HG03558 (cell line): ENCODE data around the gene RACK1.
"Not testable (repeated sequence)": the region's sequence is repeated elsewhere in the genome, so short reads cannot be mapped to it uniquely, and the experiment has no call there.

Experiments used
- ATAC-seq: cut with Tn5 transposase; IDR thresholded peaks from one replicate; pipeline ENCODE4 v1.9.1; 2021; ENCODE audit warnings: moderate number of reproducible peaks; ENCODE audit not compliant: unreplicated experiment; ENCODE audit errors: extremely low read depth

RACK1 gene

GRCh38 chr5:181217111-181217802, 26.4 kb downstream of the RACK1 start:
- no peak for ATAC-seq

GRCh38 chr5:181215997-181216989, 27.4 kb downstream of the RACK1 start:
- ATAC-seq, result no peak

- ATAC-seq, result not testable (repeated sequence)
Observed at GRCh38 chr5:181214249-181214648, 29.5 kb downstream of the RACK1 start.

GRCh38 chr5:181212934-181213333, 30.8 kb downstream of the RACK1 start:
- ATAC-seq, result no peak

GRCh38 chr5:181212080-181212479, 31.6 kb downstream of the RACK1 start:
- ATAC-seq, result no peak

- no peak for ATAC-seq
Observed at GRCh38 chr5:181211208-181211607, 32.5 kb downstream of the RACK1 start.

GRCh38 chr5:181210698-181211097, 33.0 kb downstream of the RACK1 start:
- ATAC-seq, result not testable (repeated sequence)

- ATAC-seq, result not testable (repeated sequence)
Observed at GRCh38 chr5:181210148-181210547, 33.6 kb downstream of the RACK1 start.

GRCh38 chr5:181209006-181209405, 34.7 kb downstream of the RACK1 start:
- ATAC-seq, result not testable (repeated sequence)

GRCh38 chr5:181207960-181208253, 35.8 kb downstream of the RACK1 start:
- no peak for ATAC-seq

GRCh38 chr5:181207214-181207959, 36.3 kb downstream of the RACK1 start:
- ATAC-seq, result peak; percentile 33

- ATAC-seq, result no peak
Observed at GRCh38 chr5:181205761-181206649, 37.7 kb downstream of the RACK1 start.

- ATAC-seq, result no peak
Observed at GRCh38 chr5:181204826-181205760, 38.6 kb downstream of the RACK1 start, which contains the start of gene TRIM7. Gene TRIM7, minus strand, starts transcription at chr5:181205196. Its CDS starts 86 bp downstream, at chr5:181205110.

- ATAC-seq, result no peak
Observed at GRCh38 chr5:181204113-181204825, 39.4 kb downstream of the RACK1 start.

GRCh38 chr5:181203777-181204112, 40.0 kb downstream of the RACK1 start:
- ATAC-seq, result no peak

- no peak for ATAC-seq
Observed at GRCh38 chr5:181203093-181203711, 40.5 kb downstream of the RACK1 start.

- ATAC-seq, result no peak
Observed at GRCh38 chr5:181200816-181201215, 42.9 kb downstream of the RACK1 start.
